Lung (tissue), 12 donors: Measurements from ENCODE around the gene SPOCD1. TPM values are rescaled to one million over a fixed set of nuclear protein-coding genes. Genes with fewer than 3 reads are reported as not detected.

Source experiments
- ATAC-seq: fragments of 200-7000 bp; cut with Tn5 transposase; one replicate; pipeline ENCODE4 v1.9.1; 2020; ENCODE audit warnings: moderate number of reproducible peaks; ENCODE audit not compliant: insufficient read depth, low FRiP score
- DNase-seq, 3 donors: peaks; one replicate each; pipeline ENCODE4 v3.0.0-alpha.2; 2013 to 2017
- H3K27ac ChIP-seq, 2 donors: one replicate each; pipeline ENCODE4 v1.5.1; 2013; ENCODE audit warnings: mild to moderate bottlenecking in 2 of 2, moderate library complexity in 2 of 2, control low read depth in 1 of 2, inconsistent platforms in 1 of 2, low read depth in 1 of 2, low read length in 1 of 2
- H3K27me3 ChIP-seq, 3 donors: one replicate each; pipeline ENCODE4 v1.5.1; 2013; ENCODE audit warnings: low read length in 2 of 3; ENCODE audit not compliant: control insufficient read depth in 3 of 3, insufficient read depth in 3 of 3
- H3K36me3 ChIP-seq, 4 donors: one replicate each; pipeline ENCODE4 v1.5.1; 2013; ENCODE audit warnings: low read length in 4 of 4, mild to moderate bottlenecking in 1 of 4, moderate library complexity in 1 of 4; ENCODE audit not compliant: control insufficient read depth in 4 of 4, insufficient read depth in 4 of 4
- H3K4me1 ChIP-seq, 5 donors: one replicate each; pipeline ENCODE4 v1.5.1; 2013; ENCODE audit warnings: low read length in 5 of 5, mild to moderate bottlenecking in 2 of 5, moderate library complexity in 1 of 5; ENCODE audit not compliant: control insufficient read depth in 5 of 5, insufficient read depth in 5 of 5
- H3K4me3 ChIP-seq: one replicate; pipeline ENCODE4 v1.5.1; 2013; ENCODE audit warnings: mild to moderate bottlenecking, control low read depth, moderate library complexity
- H3K9ac ChIP-seq, 2 donors: one replicate each; pipeline ENCODE4 v1.5.1; 2013; ENCODE audit warnings: low read length in 2 of 2, control low read depth in 1 of 2; ENCODE audit not compliant: insufficient read depth in 1 of 2
- H3K9me3 ChIP-seq, 4 donors: one replicate each; pipeline ENCODE4 v1.5.1; 2013; ENCODE audit warnings: low read length in 3 of 4, mild to moderate bottlenecking in 1 of 4, moderate library complexity in 1 of 4; ENCODE audit not compliant: control insufficient read depth in 4 of 4, insufficient read depth in 3 of 4
- CTCF ChIP-seq: IDR thresholded peaks from 2 replicates; pipeline ENCODE4 v1.5.1; 2012; ENCODE audit warnings: mild to moderate bottlenecking; ENCODE audit errors: control extremely low read depth, extremely low read depth
- WGBS, 2 donors: extraction: QIAGEN DNeasy Blood & Tissue Kit; methylation state at CpG; one replicate each; pipeline ENCODE4 v1.1.7; 2013; 5-methylcytosine and 5-hydroxymethylcytosine counted together
- polyA plus RNA-seq, 2 donors: library from polyadenylated mRNA; stranded (reverse); fragments of 200-250 nt; gene quantifications; one replicate each; pipeline ENCODE4 v1.2.1, GENCODE V29; 2013
- total RNA-seq, 2 donors: library from RNA; depleted of rRNA in 1 of 2; stranded (reverse); fragments of >200 nt in 1 of 2; gene quantifications; one replicate each; pipeline ENCODE4 v1.2.1, GENCODE V29; 2014 to 2021
- donor health status: control.
- donor health status: control.
- donor health status: Bipolar disorder and iron deficiency.
- donor health status: healthy.
- donor health status: DM: yes; HTN: yes; CAD: no.

The SPOCD1 gene
- total and polyA plus RNA-seq, 4 donors = 0.51 to 15.7 (median 8.4) TPM

- Histone ChIP-seq H3K9ac (no peak overlapping the region), H3K4me1 (peaks cover 0 to 2% (median 0%) of the 10 kb centered on the region in 5 donors), H3K4me3 (no peak overlapping the region), H3K36me3 (no peaks in the 10 kb centered on the region), H3K27me3 (no peaks in the 10 kb centered on the region), H3K27ac (no peak overlapping the region), H3K9me3 (no peaks in the 10 kb centered on the region)
- 95 to 97% methylated on average over 6 of the region's 6 CpGs for WGBS, 2 donors
- no peak for DNase-seq
- no peak for ATAC-seq
- TF ChIP-seq CTCF = no peak
Observed at GRCh38 chr1:31856140-31856539, 40.3 kb upstream of the SPOCD1 start.

- Histone ChIP-seq H3K36me3 (no peaks in the 10 kb centered on the region), H3K4me3 (no peak overlapping the region), H3K9me3 (no peaks in the 10 kb centered on the region), H3K4me1 (peaks cover 0 to 2% (median 0%) of the 10 kb centered on the region in 5 donors), H3K27ac (no peak overlapping the region), H3K27me3 (no peaks in the 10 kb centered on the region), H3K9ac (no peak overlapping the region)
- 79 to 88% methylated on average over 12 of the region's 12 CpGs for WGBS, 2 donors
- TF ChIP-seq CTCF = no peak
- no peak for ATAC-seq
- DNase-seq = peak in 2 of 3 donors; percentile 7 to 24
Observed at GRCh38 chr1:31855038-31855845, 39.4 kb upstream of the SPOCD1 start.

- WGBS, 2 donors = 81 to 95% methylated on average over 5 of the region's 5 CpGs
- Histone ChIP-seq H3K27me3 (no peaks in the 10 kb centered on the region), H3K9ac (no peak overlapping the region), H3K27ac (no peak overlapping the region), H3K4me3 (no peak overlapping the region), H3K36me3 (no peaks in the 10 kb centered on the region), H3K4me1 (no peaks in the 10 kb centered on the region), H3K9me3 (no peaks in the 10 kb centered on the region)
- ATAC-seq (no peak), DNase-seq (no peak)
- TF ChIP-seq CTCF = no peak
Observed at GRCh38 chr1:31849653-31850052, 33.8 kb upstream of the SPOCD1 start.
